Measurements from ENCODE around the gene ABHD14A. TPM values are rescaled to one million over a fixed set of nuclear protein-coding genes. Genes with fewer than 3 reads are reported as not detected.

The ABHD14A gene
- total and polyA plus RNA-seq, 2 of the 4 experiments (the other 2 are of a cell fraction) = 3.4 to 10.0 TPM

DNA sequence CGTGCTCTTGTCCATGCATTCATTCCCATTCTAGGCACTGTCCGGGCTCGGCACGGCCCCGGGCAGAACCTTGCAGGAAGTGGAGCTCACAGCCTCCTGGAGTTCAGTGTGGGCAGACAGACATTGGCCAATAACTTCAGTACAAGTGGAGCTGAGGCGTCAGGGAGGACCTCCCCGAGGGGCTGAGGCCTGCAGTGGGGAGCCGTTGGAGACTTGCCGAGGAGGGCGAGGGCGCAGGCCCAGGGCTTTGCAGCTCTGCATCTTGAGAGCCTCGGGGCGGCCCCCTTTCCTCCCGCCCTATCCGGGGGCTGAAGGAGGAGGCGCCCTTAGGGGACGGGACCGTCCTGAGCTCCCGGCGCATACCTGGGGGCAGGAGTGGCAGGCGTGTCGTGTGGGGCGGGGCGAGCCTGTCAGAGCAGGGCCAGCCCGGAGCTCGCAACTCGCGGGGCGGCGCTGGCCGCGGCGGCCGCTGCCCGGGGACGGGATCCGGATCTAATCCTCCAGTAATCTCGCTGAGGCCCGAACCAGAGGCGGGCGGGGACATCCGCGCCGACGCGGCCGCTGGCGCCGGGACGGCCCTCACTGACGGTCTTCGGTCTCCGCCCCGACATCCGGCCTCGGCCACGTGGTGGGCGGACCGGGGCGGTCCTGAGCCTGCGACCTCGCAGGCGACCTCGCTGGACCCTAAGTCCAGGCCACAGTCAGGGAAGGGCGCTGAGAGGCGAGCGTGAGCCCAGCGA is 8.1 kb downstream of the ABHD14A start, which contains the start of gene ACY1 (continued):
- TF ChIP-seq CTCF (conservative IDR thresholded peaks at IDR 0.05; ENCODE audit: low read depth, low read length) (no peak), MAZ (IDR thresholded peaks at IDR 0.05; ENCODE audit: borderline replicate concordance, low read depth, low read length) (0 out of 2 replicates have a peak, but pooled peaks have one; percentile 6)
